ENCODE results near the gene TMEM44. TPM values are rescaled to one million over a fixed set of nuclear protein-coding genes. Genes with fewer than 3 reads are reported as not detected.

The TMEM44 gene, protein sequence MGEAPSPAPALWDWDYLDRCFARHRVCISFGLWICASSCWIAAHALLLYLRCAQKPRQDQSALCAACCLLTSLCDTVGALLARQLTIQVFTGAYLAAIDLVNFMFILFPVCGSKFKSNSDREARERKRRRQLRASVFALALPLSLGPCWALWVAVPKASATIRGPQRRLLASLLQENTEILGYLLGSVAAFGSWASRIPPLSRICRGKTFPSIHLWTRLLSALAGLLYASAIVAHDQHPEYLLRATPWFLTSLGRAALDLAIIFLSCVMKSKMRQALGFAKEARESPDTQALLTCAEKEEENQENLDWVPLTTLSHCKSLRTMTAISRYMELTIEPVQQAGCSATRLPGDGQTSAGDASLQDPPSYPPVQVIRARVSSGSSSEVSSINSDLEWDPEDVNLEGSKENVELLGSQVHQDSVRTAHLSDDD
- 18.8 and 20.3 TPM in 2 replicates for total RNA-seq

GRCh38 chr3:194633349-194634004 lies at the start of gene TMEM44:
Gene TMEM44, minus strand, starts transcription at chr3:194633419. Its CDS starts 204 bp downstream, at chr3:194633215.
- Histone ChIP-seq H3K4me1 (ENCODE audit: insufficient read depth, low read length) (peaks cover 5% of the 10 kb centered on the region), H3K4me2 (ENCODE audit: insufficient read depth, low read length) (peak within 1 kb of the TSS; percentile 87), H3K79me2 (ENCODE audit: insufficient read depth, low read length) (peaks cover 45% of the 10 kb centered on the region), H3K4me3 (ENCODE audit: insufficient read depth, low read length) (peak within 1 kb of the TSS; percentile 86), H4K20me1 (ENCODE audit: insufficient read depth, low read length) (no peaks in the 10 kb centered on the region), H3K27me3 (ENCODE audit: insufficient read depth, low read length) (no peaks in the 10 kb centered on the region), H3K9me3 (ENCODE audit: low read depth, low read length) (peaks cover 2% of the 10 kb centered on the region), H2AFZ (ENCODE audit: low read length) (peak within 1 kb of the TSS; percentile 81), H3K27ac (ENCODE audit: low read depth, low read length) (peak within 1 kb of the TSS; percentile 71), H3K36me3 (ENCODE audit: insufficient read depth, low read length) (peaks cover 21% of the 10 kb centered on the region)
- peak; percentile 98 for DNase-seq (ENCODE audit: insufficient read length, low spot score, missing footprints)
- TF ChIP-seq, protein P1, sequence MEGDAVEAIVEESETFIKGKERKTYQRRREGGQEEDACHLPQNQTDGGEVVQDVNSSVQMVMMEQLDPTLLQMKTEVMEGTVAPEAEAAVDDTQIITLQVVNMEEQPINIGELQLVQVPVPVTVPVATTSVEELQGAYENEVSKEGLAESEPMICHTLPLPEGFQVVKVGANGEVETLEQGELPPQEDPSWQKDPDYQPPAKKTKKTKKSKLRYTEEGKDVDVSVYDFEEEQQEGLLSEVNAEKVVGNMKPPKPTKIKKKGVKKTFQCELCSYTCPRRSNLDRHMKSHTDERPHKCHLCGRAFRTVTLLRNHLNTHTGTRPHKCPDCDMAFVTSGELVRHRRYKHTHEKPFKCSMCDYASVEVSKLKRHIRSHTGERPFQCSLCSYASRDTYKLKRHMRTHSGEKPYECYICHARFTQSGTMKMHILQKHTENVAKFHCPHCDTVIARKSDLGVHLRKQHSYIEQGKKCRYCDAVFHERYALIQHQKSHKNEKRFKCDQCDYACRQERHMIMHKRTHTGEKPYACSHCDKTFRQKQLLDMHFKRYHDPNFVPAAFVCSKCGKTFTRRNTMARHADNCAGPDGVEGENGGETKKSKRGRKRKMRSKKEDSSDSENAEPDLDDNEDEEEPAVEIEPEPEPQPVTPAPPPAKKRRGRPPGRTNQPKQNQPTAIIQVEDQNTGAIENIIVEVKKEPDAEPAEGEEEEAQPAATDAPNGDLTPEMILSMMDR (IDR thresholded peaks at IDR 0.05; ENCODE audit: extremely low read depth, low read depth, low read length) = peak; percentile 36

- peak; percentile 98 for DNase-seq (ENCODE audit: insufficient read length, low spot score, missing footprints)
- Histone ChIP-seq H3K36me3 (ENCODE audit: insufficient read depth, low read length) (no peaks in the 10 kb centered on the region), H3K4me2 (ENCODE audit: insufficient read depth, low read length) (peak overlapping the region; percentile 80), H3K4me3 (ENCODE audit: insufficient read depth, low read length) (peak overlapping the region; percentile 36), H4K20me1 (ENCODE audit: insufficient read depth, low read length) (peaks cover 8% of the 10 kb centered on the region), H3K79me2 (ENCODE audit: insufficient read depth, low read length) (peaks cover 14% of the 10 kb centered on the region), H3K9me3 (ENCODE audit: low read depth, low read length) (no peaks in the 10 kb centered on the region), H3K4me1 (ENCODE audit: insufficient read depth, low read length) (peaks cover 22% of the 10 kb centered on the region), H2AFZ (ENCODE audit: low read length) (peak overlapping the region; percentile 91), H3K27me3 (ENCODE audit: insufficient read depth, low read length) (no peaks in the 10 kb centered on the region), H3K27ac (ENCODE audit: low read depth, low read length) (peak overlapping the region; percentile 25)
- TF ChIP-seq, protein P1 (IDR thresholded peaks at IDR 0.05; ENCODE audit: extremely low read depth, low read depth, low read length) = peak; percentile 94
Measured at GRCh38 chr3:194682694-194683310, 49.6 kb upstream of the TMEM44 start.

DNA sequence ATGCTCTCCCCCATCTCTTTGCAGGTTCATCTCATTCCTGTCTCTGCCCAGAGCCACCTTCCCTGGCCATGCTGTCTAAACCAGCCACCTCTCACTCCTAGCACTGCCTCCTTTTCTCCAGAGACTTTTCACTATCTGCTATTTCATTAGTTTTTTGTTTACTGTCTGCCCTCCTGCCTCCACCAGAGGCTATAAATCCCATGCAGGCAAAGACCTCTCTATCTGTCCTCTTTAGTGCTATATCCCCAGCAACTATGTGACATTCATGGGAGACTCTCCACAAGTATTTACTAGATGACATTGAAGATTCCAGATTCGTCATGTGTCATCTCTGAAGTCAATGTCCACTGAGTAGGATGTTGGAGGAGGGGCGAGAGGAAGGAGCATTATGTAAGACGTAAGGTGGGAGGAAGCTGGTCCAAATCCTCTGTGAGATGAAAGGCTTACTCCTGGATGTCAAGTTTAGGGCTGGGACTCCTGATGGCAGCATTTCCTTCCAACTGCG lies 49.0 kb upstream of the TMEM44 start:
- peaks cover 19% of the 10 kb centered on the region for H3K4me1 ChIP-seq (ENCODE audit: insufficient read depth, low read length)
- no peak for DNase-seq (ENCODE audit: insufficient read length, low spot score, missing footprints)
- TF ChIP-seq, protein P1 (IDR thresholded peaks at IDR 0.05; ENCODE audit: extremely low read depth, low read depth, low read length) = no peak
- H3K4me3 ChIP-seq (ENCODE audit: insufficient read depth, low read length) = peak overlapping the region; percentile 36
- peaks cover 5% of the 10 kb centered on the region for H4K20me1 ChIP-seq (ENCODE audit: insufficient read depth, low read length)
- peaks cover 12% of the 10 kb centered on the region for H3K79me2 ChIP-seq (ENCODE audit: insufficient read depth, low read length)
- H3K36me3 ChIP-seq (ENCODE audit: insufficient read depth, low read length) = no peaks in the 10 kb centered on the region
- H2AFZ ChIP-seq (ENCODE audit: low read length) = peak overlapping the region; percentile 91
- H3K27ac ChIP-seq (ENCODE audit: low read depth, low read length) = no peak overlapping the region
- no peaks in the 10 kb centered on the region for H3K27me3 ChIP-seq (ENCODE audit: insufficient read depth, low read length)
- no peaks in the 10 kb centered on the region for H3K9me3 ChIP-seq (ENCODE audit: low read depth, low read length)
- peak overlapping the region; percentile 80 for H3K4me2 ChIP-seq (ENCODE audit: insufficient read depth, low read length)
